SK-N-SH (cell line): ENCODE measurements around the gene APBA3.

ENCODE experiments used
- CTCF ChIP-seq: fragments of 200-600 bp; sonication (generic); IDR thresholded peaks from 2 replicates; pipeline ENCODE4 v1.6.1; 2017; ENCODE audit warnings: antibody characterized with exemption, mild to moderate bottlenecking, moderate library complexity
- EP300 ChIP-seq, 2 experiments: IDR thresholded peaks; 2 replicates each; pipeline versions ENCODE4 v1.4.0 to v1.6.1; 2012; ENCODE audit warnings: borderline replicate concordance in 1 of 2, low read depth in 1 of 2, low read length in 1 of 2
- FOXM1 ChIP-seq: IDR thresholded peaks from 2 replicates; pipeline ENCODE4 v1.4.0; 2012; ENCODE audit warnings: low read depth, mild to moderate bottlenecking
- TAF1 ChIP-seq: IDR thresholded peaks from 2 replicates; pipeline ENCODE4 v1.6.1; 2012; ENCODE audit warnings: low read depth, mild to moderate bottlenecking, low read length, moderate library complexity, borderline replicate concordance

- TF ChIP-seq FOXM1 (no peak), CTCF (no peak), TAF1 (no peak), EP300 (IDR thresholded peaks at IDR 0.05; ENCODE audit: borderline replicate concordance in 1 of 2, low read depth in 1 of 2, low read length in 1 of 2) (no peak)
Observed at GRCh38 chr19:3781603-3782002, 20.1 kb upstream of the APBA3 start.
